GM18499 (cell line): ENCODE results near the gene USP17L11.
"Not testable (repeated sequence)": the region's sequence is repeated elsewhere in the genome, so short reads cannot be mapped to it uniquely, and the experiment has no call there.

Source experiments
- ATAC-seq: cut with Tn5 transposase; IDR thresholded peaks from one replicate; pipeline ENCODE4 v1.9.1; 2021; ENCODE audit warnings: moderate number of reproducible peaks; ENCODE audit not compliant: insufficient read depth, unreplicated experiment

The USP17L11 gene

DNA sequence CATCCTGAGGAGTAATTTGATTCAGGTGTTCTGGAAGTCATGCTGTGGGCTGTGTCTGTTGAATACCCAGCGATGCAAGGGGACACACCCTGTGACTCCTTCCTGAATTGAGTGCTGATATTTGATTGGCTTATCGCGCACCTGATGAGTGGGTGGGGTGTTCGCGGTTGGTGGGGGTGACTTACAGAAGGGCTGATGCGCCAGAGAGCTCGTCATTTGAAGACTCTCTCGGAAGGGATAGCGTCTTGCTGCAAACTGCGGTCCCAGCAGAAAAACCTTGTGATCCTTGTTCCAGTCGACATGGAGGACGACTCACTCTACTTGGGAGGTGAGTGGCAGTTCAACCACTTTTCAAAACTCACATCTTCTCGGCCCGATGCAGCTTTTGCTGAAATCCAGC is at the start of gene USP17L11:
Gene USP17L11, plus strand, starts transcription at position 301 of the 400 bp plus-strand sequence. Its CDS starts 0 bp downstream, at position 301.
- ATAC-seq = not testable (repeated sequence)

GRCh38 chr4:9165990-9166389 is 49.2 kb upstream of the USP17L11 start:
- not testable (repeated sequence) for ATAC-seq

- ATAC-seq = not testable (repeated sequence)
These were observed 45.3 kb upstream of the USP17L11 start, which contains the start of gene FAM90A26 for GRCh38 chr4:9169791-9170459. TSS of gene FAM90A26 (plus strand) at chr4:9170409. CDS start at chr4:9173173, 2,764 bp downstream.

- not testable (repeated sequence) for ATAC-seq
These were observed 4.8 kb upstream of the USP17L11 start, which contains the start of gene USP17L10 for GRCh38 chr4:9210357-9210756. TSS of gene USP17L10 (plus strand) at chr4:9210657. CDS start at chr4:9210657, 0 bp downstream.

DNA sequence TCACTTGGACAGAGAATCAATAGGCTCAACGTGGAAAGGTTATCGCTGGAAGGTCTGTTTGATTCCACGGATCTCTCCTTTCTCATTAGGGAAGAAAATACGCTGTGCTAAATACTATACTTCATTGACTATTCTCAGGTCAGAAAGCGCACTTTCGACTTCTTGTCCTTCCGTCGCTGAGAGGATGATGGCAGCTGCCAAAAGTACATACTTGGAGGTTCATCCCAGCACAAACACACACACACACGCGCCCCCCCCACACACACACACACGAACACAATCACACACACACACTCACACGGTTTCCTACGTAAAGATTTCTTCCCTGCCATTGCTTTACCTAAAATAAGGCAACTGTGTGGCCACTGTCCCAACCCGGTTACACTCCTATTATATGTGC is 504 bp upstream of the USP17L11 start:
- not testable (repeated sequence) for ATAC-seq

DNA sequence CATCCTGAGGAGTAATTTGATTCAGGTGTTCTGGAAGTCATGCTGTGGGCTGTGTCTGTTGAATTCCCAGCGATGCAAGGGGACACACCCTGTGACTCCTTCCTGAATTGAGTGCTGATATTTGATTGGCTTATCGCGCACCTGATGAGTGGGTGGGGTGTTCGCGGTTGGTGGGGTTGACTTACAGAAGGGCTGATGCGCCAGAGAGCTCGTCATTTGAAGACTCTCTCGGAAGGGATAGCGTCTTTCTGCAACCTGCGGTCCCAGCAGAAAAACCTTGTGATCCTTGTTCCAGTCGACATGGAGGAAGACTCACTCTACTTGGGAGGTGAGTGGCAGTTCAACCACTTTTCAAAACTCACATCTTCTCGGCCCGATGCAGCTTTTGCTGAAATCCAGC is 4.6 kb downstream of the USP17L11 start, which contains the start of gene USP17L12:
Gene USP17L12, plus strand, starts transcription at position 301 of the 400 bp plus-strand sequence. Its CDS starts 0 bp downstream, at position 301.
- not testable (repeated sequence) for ATAC-seq

DNA sequence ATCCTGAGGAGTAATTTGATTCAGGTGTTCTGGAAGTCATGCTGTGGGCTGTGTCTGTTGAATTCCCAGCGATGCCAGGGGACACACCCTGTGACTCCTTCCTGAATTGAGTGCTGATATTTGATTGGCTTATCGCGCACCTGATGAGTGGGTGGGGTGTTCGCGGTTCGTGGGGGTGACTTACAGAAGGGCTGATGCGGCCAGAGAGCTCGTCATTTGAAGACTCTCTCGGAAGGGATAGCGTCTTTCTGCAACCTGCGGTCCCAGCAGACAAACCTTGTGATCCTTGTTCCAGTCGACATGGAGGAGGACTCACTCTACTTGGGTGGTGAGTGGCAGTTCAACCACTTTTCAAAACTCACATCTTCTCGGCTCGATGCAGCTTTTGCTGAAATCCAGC is 9.4 kb downstream of the USP17L11 start, which contains the start of gene USP17L13:
Gene USP17L13, plus strand, starts transcription at position 301 of the 400 bp plus-strand sequence. Its CDS starts 0 bp downstream, at position 301.
- not testable (repeated sequence) for ATAC-seq

DNA sequence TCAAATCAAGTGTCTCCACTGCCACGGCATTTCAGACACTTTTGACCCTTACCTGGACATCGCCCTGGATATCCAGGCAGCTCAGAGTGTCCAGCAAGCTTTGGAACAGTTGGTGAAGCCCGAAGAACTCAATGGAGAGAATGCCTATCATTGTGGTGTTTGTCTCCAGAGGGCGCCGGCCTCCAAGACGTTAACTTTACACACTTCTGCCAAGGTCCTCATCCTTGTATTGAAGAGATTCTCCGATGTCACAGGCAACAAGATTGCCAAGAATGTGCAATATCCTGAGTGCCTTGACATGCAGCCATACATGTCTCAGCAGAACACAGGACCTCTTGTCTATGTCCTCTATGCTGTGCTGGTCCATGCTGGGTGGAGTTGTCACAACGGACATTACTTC is 15.0 kb downstream of the USP17L11 start:
- ATAC-seq = not testable (repeated sequence)

- ATAC-seq = not testable (repeated sequence)
These were observed 18.9 kb downstream of the USP17L11 start, which contains the start of gene USP17L15 for GRCh38 chr4:9234085-9234484. TSS of gene USP17L15 (plus strand) at chr4:9234385. CDS start at chr4:9234385, 0 bp downstream.

DNA sequence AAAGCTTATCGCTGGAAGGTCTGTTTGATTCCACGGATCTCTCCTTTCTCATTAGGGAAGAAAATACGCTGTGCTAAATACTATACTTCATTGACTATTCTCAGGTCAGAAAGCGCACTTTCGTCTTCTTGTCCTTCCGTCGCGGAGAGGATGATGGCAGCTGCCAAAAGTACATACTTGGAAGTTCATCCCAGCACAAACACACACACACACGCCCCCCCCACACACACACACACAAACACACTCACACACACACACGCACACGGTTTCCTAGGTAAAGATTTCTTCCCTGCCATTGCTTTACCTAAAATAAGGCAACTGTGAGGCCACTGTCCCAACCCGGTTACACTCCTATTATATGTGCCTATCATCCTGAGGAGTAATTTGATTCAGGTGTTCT is 23.3 kb downstream of the USP17L11 start:
- ATAC-seq = not testable (repeated sequence)

DNA sequence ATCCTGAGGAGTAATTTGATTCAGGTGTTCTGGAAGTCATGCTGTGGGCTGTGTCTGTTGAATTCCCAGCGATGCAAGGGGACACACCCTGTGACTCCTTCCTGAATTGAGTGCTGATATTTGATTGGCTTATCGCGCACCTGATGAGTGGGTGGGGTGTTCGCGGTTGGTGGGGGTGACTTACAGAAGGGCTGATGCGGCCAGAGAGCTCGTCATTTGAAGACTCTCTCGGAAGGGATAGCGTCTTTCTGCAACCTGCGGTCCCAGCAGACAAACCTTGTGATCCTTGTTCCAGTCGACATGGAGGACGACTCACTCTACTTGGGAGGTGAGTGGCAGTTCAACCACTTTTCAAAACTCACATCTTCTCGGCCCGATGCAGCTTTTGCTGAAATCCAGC is 28.4 kb downstream of the USP17L11 start, which contains the start of gene USP17L17:
Gene USP17L17, plus strand, starts transcription at position 301 of the 400 bp plus-strand sequence. Its CDS starts 0 bp downstream, at position 301.
- ATAC-seq = not testable (repeated sequence)

- not testable (repeated sequence) for ATAC-seq
These were observed 32.9 kb downstream of the USP17L11 start, which contains the start of gene USP17L18 for GRCh38 chr4:9247953-9248680. TSS of gene USP17L18 (plus strand) at chr4:9248630. CDS start at chr4:9248630, 0 bp downstream.

DNA sequence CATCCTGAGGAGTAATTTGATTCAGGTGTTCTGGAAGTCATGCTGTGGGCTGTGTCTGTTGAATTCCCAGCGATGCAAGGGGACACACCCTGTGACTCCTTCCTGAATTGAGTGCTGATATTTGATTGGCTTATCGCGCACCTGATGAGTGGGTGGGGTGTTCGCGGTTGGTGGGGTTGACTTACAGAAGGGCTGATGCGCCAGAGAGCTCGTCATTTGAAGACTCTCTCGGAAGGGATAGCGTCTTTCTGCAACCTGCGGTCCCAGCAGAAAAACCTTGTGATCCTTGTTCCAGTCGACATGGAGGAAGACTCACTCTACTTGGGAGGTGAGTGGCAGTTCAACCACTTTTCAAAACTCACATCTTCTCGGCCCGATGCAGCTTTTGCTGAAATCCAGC is 37.9 kb downstream of the USP17L11 start, which contains the start of gene USP17L19:
Gene USP17L19, plus strand, starts transcription at position 301 of the 400 bp plus-strand sequence. Its CDS starts 0 bp downstream, at position 301.
- not testable (repeated sequence) for ATAC-seq

GRCh38 chr4:9257824-9258223 is 42.6 kb downstream of the USP17L11 start, which contains the start of gene USP17L20:
TSS of gene USP17L20 (plus strand) at chr4:9258124. CDS start at chr4:9258124, 0 bp downstream.
- not testable (repeated sequence) for ATAC-seq

GRCh38 chr4:9262572-9262971 is 47.4 kb downstream of the USP17L11 start, which contains the start of gene USP17L21:
TSS of gene USP17L21 (plus strand) at chr4:9262872. CDS start at chr4:9262872, 0 bp downstream.
- ATAC-seq = not testable (repeated sequence)
